ENCODE data around the gene ATM.

Gene ATM

GRCh38 chr11:108226036-108226435, 3.2 kb downstream of the ATM start:
- DNase-seq (ENCODE audit: low read depth): no peak
- H3K4me3 ChIP-seq (ENCODE audit: low read length): no peak overlapping the region
- no peak for TF ChIP-seq CTCF (IDR thresholded peaks at IDR 0.05; ENCODE audit: insufficient read depth, low read depth, low read length, missing control alignments)

GRCh38 chr11:108228251-108228650, 5.4 kb downstream of the ATM start:
- TF ChIP-seq CTCF (IDR thresholded peaks at IDR 0.05; ENCODE audit: insufficient read depth, low read depth, low read length, missing control alignments): no peak
- no peak overlapping the region for H3K4me3 ChIP-seq (ENCODE audit: low read length)
- DNase-seq (ENCODE audit: low read depth): no peak

GRCh38 chr11:108233277-108233945, 10.5 kb downstream of the ATM start:
- no peak overlapping the region for H3K4me3 ChIP-seq (ENCODE audit: low read length)
- TF ChIP-seq CTCF (IDR thresholded peaks at IDR 0.05; ENCODE audit: insufficient read depth, low read depth, low read length, missing control alignments): no peak

GRCh38 chr11:108235192-108235591, 12.3 kb downstream of the ATM start:
- DNase-seq (ENCODE audit: low read depth): no peak
- H3K4me3 ChIP-seq (ENCODE audit: low read length): no peak overlapping the region
- TF ChIP-seq CTCF (IDR thresholded peaks at IDR 0.05; ENCODE audit: insufficient read depth, low read depth, low read length, missing control alignments): no peak

More at GRCh38 chr11:108233277-108233945, 10.5 kb downstream of the ATM start:
- no peak for DNase-seq (ENCODE audit: low read depth)

- H3K4me3 ChIP-seq (ENCODE audit: low read length): no peak overlapping the region
- DNase-seq (ENCODE audit: low read depth): no peak
- TF ChIP-seq CTCF (IDR thresholded peaks at IDR 0.05; ENCODE audit: insufficient read depth, low read depth, low read length, missing control alignments): no peak
Measured at GRCh38 chr11:108235633-108236032, 12.8 kb downstream of the ATM start.

GRCh38 chr11:108237058-108237481, 14.2 kb downstream of the ATM start:
- no peak for DNase-seq (ENCODE audit: low read depth)
- no peak overlapping the region for H3K4me3 ChIP-seq (ENCODE audit: low read length)

More at GRCh38 chr11:108237058-108237481, 14.2 kb downstream of the ATM start:
- no peak for TF ChIP-seq CTCF (IDR thresholded peaks at IDR 0.05; ENCODE audit: insufficient read depth, low read depth, low read length, missing control alignments)
